Fibroblast of peridontal ligament (primary cell): Measurements from ENCODE around the gene ASTN2.

Experiments used
- DNase-seq: peaks from one replicate; pipeline ENCODE4 v3.0.0-alpha.2; 2010; ENCODE audit errors: extremely low read depth

Gene ASTN2

DNA sequence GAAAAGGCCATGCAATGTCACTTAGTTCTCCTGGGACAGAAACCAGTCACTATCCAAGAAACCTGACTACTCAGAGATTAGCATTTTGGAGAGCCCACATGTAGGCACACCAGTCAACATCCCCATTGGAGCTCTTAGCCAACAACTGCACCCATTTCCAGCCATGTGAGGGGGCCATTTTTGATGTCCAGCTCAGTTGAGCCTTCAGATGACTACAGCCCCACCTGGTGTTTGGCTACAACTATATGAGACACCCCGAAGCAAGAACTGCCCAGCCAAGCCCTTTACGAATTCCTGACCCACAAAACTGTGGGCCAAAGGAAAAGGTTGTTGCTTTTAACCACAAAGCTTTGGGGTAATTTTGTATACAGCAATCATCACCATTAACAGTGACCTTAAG lies 300.1 kb downstream of the ASTN2 start:
- DNase-seq = no peak

DNA sequence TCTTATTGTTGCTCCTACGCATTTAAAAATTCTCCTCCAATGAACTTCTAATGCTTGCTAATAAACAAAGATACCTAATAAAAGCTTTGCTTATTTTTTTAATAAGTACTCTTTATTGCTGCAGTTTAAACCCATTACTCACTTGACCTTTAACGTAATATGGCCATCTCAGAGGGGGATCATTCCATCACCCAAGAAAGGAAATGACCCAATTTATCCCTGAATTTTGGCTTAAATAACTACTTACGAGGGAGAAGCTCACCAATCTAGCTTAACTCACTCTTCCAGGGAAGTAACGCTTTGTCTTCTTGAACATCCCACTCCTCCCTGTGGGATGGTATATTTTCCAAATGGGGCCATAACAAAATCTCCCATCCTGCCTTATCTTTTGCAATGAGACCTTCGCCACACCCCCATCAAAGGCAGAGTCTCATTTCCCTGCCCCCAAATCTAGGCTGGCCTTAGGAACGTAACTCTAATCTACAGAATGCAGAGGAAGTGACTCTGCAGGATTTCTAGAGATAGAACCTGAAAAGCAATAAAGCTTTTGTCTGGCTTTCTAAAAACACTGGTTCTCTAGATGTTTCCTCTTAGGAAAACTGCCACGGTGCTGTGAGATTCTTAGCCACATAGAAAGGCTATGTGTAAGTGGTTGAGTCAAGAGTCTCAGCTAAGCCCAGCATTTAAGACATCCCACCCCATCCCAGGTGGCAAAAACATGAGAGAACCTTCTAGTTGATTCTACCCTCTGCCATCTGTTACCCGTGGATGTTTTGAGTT lies 310.0 kb downstream of the ASTN2 start:
- no peak for DNase-seq

DNA sequence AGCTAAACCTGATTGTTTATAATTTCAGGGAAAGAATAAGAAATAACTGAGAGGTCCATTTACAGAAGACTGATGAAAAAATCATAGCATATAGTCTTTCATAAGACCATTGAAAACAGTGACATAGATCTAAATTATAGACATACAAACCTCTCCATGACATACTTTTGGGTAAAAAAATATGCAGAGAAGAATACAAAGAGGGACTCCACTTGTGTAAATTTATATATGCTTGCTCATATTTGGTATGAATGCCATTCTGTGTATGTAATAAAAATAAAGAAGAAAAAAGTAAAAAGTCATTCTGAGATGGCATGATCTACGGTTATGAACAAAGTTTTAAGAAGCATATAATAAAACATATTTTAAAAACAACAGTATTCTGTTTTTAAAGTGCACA lies 310.7 kb downstream of the ASTN2 start:
- DNase-seq = no peak

DNA sequence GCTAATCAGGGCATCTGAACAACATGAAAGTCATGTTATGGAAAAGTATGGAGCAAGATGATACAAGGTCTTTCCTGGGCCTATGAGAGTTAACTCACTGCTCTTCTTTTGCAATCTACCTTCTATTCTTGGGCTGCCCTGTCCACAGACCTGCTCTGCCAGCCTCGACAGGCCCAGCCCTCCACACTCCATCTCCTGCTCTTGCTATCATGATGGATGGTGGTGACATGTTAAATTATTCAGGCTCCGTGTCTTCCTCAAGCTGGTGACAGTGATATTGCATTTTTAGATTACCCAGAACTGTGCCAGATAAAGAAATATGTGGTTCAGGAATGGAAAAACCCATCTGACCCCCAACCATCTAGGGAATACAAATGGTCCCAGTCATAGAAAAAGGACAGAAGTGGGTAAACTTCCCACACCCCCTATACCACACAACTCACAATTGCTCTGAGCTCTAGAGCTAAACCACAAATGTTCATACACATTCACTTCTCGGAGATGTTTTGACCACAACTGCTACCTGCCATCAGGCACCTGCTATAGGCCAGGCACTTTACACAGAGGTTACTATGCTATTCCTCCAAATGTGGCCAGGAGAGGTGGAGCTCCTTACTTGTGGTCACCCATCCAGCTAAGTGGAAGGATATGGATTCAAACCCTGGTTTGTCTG lies 311.3 kb downstream of the ASTN2 start:
- DNase-seq = no peak

DNA sequence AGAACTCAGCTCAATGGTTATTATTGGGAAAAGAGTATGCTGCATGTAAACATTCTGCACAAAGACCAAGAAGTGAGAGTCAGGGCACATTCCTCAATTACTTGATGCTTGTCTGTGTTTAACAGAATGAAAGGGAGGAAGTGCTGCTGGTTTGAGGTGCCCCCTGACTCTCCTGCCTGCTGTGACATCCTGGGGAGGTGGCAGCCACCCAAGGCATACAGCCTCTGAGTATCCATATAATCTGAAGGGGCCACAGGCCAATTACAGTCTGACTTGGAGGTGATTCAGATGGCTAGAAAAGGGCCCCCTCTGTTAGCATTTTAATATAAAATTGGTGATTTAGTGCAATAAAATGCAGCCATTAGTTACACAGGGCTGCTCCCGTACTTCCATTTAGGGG lies 313.8 kb downstream of the ASTN2 start:
- DNase-seq = no peak

DNA sequence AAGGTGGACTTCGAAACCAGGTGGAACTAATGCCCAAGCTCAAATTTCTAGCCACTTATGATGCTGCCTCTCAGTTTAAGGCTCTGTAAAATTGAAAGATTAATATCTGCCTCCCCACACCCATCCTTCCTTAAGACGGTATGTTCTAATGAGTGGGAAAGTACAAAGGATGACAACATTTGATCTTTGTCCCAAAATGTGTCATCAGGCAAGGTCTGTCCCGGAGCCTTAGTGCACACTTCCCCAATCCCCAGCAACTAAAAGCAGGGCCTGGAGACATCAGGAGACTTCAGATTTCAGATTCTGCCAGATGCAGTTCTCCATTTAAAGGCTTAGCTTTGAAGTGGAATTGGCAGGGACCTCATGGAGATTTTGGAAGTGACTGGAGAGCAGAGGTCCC lies 316.5 kb downstream of the ASTN2 start:
- DNase-seq = no peak

DNA sequence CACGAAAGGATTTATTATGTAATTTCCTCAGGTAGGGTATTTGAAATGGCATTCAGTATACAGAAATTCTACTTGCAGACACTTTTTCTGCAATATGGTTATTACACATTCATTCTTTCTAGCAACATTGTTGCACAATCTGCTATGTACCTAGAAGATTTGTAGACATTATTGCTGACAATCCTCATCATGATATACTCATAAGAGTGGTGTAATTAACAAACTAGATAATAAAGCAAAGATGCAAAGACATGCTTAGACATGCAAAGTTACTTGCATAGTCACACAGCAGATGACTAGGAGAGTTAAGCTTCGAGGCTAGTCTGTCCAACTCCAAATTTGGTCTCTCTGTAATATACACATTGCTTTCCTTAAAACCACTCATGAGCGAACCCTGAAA lies 317.1 kb downstream of the ASTN2 start:
- no peak for DNase-seq

DNA sequence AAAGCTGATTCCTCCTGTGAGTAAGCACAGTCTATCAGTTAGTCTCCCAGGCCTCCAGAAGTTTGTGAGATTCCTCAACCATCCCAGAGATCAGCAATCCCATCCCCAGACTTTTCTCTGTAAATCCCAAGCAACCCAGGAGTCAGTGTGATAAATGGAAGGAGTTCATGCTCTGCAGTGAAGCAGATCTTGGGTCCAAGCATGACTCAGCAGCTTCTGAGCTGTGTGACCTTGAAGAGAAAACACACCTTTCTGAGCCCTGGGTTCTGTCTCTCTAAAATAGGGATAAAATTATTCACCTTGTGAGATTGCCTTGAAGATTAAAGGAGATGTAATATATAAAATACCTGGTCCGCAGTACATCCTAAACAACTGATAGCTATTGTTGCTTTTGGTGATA lies 318.7 kb downstream of the ASTN2 start:
- no peak for DNase-seq

DNA sequence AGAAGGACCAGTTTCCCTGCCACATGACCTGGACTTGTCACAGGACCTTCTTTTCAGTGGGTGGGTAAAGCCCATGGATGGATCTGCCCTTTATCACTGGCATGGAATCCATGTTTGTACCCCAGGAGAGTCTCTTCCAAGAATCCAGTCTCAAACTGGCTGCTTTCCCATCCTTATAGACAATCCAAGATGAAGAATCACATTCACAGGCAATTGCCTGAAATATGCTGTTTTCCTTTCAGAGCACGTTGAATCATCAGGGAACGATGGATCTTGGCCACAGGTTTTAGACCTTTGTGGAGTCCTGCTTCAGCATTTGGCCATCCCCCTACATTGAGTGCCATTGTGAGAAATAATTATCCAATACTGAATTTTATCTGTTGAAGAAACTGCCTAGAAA lies 319.8 kb downstream of the ASTN2 start:
- no peak for DNase-seq

DNA sequence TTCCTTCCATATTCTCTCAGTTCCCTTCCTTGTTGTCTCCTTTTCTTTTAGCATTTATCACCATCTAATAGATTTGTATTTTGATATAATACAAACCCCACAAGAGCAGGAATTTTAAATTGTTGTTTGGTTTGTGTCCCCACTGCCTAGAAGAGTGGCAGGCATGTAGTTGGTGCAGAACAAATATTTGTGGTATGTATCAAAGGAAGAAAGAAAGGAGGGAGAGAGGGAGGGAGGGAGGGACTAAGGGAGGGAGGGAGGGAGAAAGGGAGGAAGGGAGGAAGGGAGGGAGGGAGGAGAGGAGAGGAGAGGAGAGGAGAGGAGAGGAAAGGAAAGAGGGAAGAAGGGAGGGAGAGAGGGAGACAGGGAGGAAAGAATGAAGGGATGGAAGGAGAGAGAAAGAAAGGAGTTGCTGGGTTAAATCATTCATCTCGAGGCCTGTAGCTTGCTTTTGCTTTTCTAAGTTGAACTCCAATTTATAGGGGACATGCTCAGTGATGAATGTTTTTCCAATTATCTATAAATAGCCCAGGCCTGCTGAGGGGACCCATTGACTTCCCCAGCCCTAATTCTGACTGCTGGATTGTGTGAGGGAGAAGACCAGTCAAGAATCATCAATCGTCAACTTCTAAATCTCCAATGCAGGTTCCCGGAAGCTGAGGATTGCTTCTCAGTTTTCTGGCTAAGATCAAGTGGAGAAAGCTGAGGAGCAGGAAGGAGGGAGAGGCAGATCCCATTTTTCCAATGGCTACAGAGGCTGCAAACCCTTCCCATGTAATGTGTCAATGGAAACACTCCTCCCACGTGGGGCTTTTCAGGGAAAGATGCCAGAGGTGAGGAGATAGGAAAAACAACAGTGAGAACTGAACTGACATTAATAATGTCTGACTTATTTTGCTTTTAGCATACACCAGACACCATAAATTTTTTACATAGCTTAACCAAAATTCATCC lies 320.7 kb downstream of the ASTN2 start:
- no peak for DNase-seq

DNA sequence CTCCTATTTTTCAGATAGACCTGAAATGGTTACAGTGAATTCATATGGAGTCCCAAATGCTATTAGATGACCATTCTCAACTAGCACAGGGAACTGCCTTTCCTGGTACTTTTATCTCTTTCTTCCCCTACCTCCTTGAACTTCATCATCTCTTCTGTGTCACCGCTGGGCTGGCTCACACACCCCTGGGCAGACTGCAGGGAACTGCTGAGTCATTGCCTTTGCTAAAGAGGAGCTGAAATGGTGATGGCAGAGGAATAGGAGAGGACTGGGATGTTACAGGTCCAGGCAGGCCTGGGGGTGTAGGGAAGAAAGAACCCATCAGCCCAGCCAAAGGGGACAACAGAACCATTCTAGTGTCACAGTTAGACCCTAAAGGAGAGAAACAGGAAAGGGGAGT lies 322.3 kb downstream of the ASTN2 start:
- DNase-seq = no peak

DNA sequence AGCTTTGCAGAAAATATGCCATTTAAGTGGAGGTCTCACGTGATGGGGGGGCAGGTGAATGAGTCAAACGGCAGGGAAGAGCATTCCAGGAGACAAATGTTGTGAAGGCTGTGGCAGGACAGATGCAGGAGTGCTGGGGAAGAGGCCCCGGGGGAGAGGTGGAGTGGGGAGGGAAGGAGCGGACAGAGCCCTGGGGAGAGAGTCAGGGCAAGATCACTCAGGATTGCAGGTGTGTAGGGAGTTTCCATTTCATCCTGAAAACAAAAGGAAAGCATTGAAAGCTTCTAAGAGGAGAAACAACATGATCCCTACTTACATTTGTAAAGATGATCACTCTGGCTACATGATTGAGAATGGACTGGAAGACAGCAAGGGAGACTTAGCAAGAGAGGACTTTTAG lies 323.3 kb downstream of the ASTN2 start:
- no peak for DNase-seq

DNA sequence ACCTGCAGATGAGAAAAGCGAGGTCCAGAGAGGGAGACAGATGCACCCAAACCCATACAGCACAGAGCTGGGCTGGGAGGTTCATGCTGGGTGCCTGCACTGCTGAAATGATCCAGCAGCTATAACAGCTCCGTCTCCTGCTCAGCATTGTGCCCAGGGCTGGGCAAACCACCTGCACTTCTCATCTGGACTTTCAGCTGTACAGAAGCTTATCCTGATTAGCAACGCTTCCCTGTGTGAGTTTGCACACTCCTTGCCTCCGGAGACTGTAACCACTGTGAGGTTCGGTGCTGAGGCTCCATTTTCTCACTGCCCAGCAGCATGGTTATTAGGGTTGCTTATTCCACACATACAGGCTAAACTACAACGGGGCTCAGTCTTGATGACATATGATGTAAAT lies 326.1 kb downstream of the ASTN2 start:
- DNase-seq = no peak

DNA sequence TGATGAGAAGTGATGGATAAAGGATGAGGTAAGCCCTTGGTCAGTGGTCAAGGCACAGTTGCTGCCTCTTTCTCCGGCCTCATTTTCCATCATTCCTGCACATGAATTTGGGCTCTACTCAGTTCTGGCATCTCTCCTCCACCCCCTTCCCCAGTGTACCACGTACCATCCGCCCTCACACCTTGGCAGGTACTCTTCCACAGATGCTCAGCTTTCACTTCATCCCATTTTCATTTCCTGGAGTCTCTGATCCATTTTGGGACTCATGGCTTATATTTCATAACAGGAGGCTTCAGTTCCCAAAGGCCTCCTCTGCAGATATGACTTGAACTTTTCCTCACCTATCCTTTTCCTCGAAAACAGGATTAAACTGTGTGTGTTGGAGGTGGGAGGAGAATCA lies 326.7 kb downstream of the ASTN2 start:
- no peak for DNase-seq

DNA sequence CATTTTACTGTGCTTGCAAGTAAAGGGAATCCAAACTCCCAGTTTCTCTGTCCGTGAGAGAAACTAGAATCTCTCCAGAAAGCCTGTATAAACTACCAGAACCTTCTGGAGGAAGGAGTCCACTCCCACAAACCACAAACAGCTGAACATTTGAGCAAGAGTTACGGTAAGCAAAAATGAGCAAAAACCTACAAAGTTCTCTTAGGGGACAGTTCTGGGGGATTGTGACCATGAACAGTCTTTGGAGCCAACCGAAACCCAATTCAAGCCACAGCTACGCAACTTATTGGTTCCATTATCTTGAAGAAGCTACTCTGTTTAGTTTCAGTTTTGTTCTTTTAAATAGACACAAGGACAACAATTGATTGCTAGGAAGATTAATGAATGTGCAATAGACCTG lies 330.6 kb downstream of the ASTN2 start:
- no peak for DNase-seq

DNA sequence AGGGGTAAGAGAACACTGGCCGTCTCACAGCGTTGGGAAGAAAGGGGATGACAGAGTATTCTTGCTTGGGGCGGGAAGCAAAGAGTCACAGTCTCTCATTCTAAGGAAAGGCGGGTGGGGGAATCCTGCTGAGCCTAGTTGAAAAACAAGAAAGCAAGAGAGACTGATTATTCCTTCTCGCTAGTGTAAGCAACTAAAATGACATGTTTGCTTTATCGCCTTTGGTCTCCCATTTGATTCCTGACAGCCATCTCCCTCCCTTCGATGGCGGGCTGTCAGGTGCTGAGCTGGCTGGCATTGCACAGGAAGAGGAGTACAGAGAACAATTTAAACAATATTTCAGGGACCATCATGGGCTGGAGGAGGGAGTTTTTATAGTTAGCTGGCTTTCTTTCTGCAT lies 331.3 kb downstream of the ASTN2 start:
- DNase-seq = no peak

DNA sequence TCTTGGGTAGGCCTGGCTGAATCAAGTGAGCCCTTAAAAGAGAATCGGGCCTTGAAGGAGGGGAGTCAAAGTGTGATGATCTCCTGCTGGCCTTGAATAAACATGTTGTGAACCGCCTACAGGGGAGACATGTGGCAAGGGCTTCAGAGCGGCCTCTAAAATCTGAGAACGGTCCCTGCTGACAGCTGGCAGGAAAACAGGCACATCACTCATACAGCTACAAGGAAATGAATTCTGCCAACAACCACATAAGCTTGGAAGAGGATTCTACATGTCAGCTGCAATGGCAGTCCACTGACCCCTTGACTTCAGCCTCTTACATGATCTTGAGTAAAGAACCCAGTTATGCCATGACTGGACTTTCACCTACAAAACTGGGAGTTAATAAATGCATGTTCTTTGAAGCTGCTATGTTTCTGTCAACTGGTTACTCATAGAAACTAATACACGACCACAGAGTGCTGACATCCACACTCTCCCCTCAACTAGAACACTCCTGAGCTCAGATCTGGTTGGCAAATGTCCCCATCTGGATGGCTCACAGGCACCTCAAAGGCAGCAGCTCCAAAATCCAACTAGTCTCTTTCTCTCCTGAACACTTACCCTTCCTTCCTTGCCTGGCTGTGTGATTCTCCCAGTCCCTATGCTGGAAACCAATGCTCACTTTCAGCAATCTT lies 333.1 kb downstream of the ASTN2 start:
- no peak for DNase-seq

DNA sequence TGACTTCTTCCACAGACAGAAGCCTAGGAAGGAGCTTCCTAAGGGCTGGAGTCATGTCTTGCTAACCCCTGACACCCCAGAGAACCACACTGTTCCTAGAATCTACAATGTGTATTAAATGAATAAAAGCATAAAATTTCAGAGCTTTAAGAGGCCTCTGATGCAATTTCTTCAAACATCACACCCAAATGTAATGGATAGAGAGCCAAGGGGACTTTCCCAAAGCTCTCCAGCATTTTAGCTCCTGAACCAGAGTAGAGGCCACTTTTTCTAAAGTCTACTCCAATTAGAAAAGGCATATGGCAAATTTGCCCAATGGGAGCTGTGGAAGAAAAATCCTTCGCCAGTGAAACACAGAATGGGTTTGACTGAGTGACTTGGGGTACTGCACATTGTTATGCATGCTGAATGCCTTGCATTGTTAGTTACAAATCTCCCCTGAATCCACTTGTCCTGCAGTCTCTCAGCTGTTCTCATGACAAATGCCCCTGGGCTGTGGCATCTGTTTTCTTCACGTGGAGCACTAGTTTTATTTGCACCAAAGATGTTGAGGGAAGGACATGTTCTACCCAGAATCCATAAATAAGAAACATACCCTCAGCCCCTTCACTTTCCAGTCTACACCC lies 334.0 kb downstream of the ASTN2 start:
- no peak for DNase-seq

DNA sequence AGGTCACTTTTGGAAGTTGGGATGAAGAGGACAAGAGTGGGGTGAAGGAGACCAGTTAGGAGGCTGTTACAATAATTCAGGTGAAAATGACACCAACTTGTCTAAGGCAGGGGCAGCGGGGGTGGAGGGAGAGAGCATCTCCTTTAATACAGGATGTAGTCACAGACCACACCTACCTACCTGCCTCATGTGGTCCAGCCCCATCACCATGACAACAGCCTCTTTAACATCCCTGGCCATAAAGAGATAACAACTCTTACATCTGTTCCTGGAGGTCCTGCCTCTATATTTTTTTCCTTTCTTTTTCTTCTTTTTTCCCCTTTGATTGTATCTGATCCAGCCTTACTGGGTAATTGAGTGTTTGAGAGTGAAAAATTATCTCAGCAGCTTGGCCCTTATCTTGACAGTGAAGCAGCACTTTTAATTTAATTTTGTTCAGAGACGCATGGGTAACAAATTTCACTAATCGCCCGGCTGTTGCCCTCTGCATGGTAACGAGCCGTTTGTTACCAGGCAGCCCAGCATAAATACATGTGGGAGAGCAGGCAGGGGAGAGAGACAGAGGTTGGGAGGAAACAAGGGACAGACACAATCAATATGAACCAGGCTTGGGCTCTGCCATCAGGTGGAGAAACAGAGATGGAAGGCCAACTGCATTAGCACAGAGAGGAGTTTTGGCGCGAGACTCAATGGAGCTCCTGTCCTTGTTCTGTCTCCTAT lies 338.1 kb downstream of the ASTN2 start:
- no peak for DNase-seq

DNA sequence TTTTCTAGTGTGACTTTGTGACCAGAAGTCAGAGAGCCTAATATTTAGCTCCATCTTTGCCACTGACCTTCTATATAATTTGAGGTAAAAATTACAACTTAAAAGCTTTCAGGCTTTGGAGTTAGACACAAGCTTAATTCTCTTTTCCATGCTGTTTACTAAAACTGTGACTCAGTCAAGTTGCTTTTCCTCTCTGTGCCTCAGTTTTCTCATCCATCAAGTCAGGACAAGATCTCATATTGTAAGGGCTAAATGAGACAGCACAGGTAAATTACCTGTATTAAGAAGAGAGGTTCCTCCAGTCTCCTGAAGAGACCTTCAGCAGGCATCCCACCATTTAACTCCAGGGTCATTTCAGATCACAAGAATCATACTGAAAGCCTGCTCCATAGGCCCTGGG lies 339.2 kb downstream of the ASTN2 start:
- DNase-seq = no peak
